PC-3 (cell line): ENCODE data around the gene MARCHF9.

ENCODE experiments used
- CTCF ChIP-seq: fragments of 300-600 bp; sonication (generic); conservative IDR thresholded peaks from 2 replicates; pipeline ENCODE4 v1.5.1; 2017; ENCODE audit warnings: antibody characterized with exemption, low read depth, mild to moderate bottlenecking, low read length
- EZH2 ChIP-seq: fragments of 300-600 bp; sonication (generic); IDR thresholded peaks from one replicate; pipeline ENCODE4 v1.6.1; 2017; ENCODE audit warnings: antibody characterized with exemption, mild to moderate bottlenecking, low read length; ENCODE audit not compliant: unreplicated experiment
- EZH2phosphoT487 ChIP-seq: fragments of 300-600 bp; sonication (generic); IDR thresholded peaks from 2 replicates; pipeline ENCODE4 v1.6.1; 2018; ENCODE audit warnings: mild to moderate bottlenecking, antibody characterized with exemption, low read length, borderline replicate concordance

GRCh38 chr12:57718641-57719528, 36.0 kb upstream of the MARCHF9 start:
- TF ChIP-seq EZH2 (no peak), CTCF (no peak), EZH2phosphoT487 (no peak)
